HG02840 (cell line): ENCODE measurements around the gene SLC28A1.

ENCODE experiments used
- ATAC-seq: cut with Tn5 transposase; IDR thresholded peaks from one replicate; pipeline ENCODE4 v1.9.1; 2021; ENCODE audit warnings: mild to moderate bottlenecking, moderate library complexity, moderate number of reproducible peaks; ENCODE audit not compliant: unreplicated experiment, low FRiP score

Gene SLC28A1

GRCh38 chr15:84883466-84883865 lies 996 bp upstream of the SLC28A1 start:
- ATAC-seq, result no peak

- ATAC-seq, result no peak
Observed at GRCh38 chr15:84885801-84886200, 1.3 kb downstream of the SLC28A1 start.

GRCh38 chr15:84886211-84886983 lies 1.9 kb downstream of the SLC28A1 start:
- ATAC-seq, result no peak

- ATAC-seq, result no peak
Observed at GRCh38 chr15:84886984-84887299, 2.5 kb downstream of the SLC28A1 start.

- no peak for ATAC-seq
Observed at GRCh38 chr15:84887938-84888337, 3.5 kb downstream of the SLC28A1 start.

- ATAC-seq, result no peak
Observed at GRCh38 chr15:84888639-84889038, 4.2 kb downstream of the SLC28A1 start.

- no peak for ATAC-seq
Observed at GRCh38 chr15:84889313-84889990, 5.0 kb downstream of the SLC28A1 start.

- no peak for ATAC-seq
Observed at GRCh38 chr15:84889991-84890669, 5.7 kb downstream of the SLC28A1 start.

GRCh38 chr15:84890670-84891162 lies 6.3 kb downstream of the SLC28A1 start:
- no peak for ATAC-seq

GRCh38 chr15:84891339-84891738 lies 6.9 kb downstream of the SLC28A1 start:
- no peak for ATAC-seq

- ATAC-seq, result no peak
Observed at GRCh38 chr15:84892786-84893307, 8.4 kb downstream of the SLC28A1 start.

- no peak for ATAC-seq
Observed at GRCh38 chr15:84893607-84894006, 9.1 kb downstream of the SLC28A1 start.

GRCh38 chr15:84894736-84895425 lies 10.4 kb downstream of the SLC28A1 start:
- no peak for ATAC-seq

- ATAC-seq, result no peak
Observed at GRCh38 chr15:84898761-84899160, 14.3 kb downstream of the SLC28A1 start.

- no peak for ATAC-seq
Observed at GRCh38 chr15:84899750-84900149, 15.3 kb downstream of the SLC28A1 start.

GRCh38 chr15:84901540-84901939 lies 17.1 kb downstream of the SLC28A1 start:
- no peak for ATAC-seq

- no peak for ATAC-seq
Observed at GRCh38 chr15:84903751-84904150, 19.3 kb downstream of the SLC28A1 start.

- ATAC-seq, result no peak
Observed at GRCh38 chr15:84904419-84904818, 20.0 kb downstream of the SLC28A1 start.

GRCh38 chr15:84905016-84905916 lies 20.8 kb downstream of the SLC28A1 start:
- ATAC-seq, result no peak

- no peak for ATAC-seq
Observed at GRCh38 chr15:84907731-84908130, 23.3 kb downstream of the SLC28A1 start.
